ENCODE data around the gene PCNT.
"Not testable (repeated sequence)": the region's sequence is repeated elsewhere in the genome, so short reads cannot be mapped to it uniquely, and the experiment has no call there.

The PCNT gene

DNA sequence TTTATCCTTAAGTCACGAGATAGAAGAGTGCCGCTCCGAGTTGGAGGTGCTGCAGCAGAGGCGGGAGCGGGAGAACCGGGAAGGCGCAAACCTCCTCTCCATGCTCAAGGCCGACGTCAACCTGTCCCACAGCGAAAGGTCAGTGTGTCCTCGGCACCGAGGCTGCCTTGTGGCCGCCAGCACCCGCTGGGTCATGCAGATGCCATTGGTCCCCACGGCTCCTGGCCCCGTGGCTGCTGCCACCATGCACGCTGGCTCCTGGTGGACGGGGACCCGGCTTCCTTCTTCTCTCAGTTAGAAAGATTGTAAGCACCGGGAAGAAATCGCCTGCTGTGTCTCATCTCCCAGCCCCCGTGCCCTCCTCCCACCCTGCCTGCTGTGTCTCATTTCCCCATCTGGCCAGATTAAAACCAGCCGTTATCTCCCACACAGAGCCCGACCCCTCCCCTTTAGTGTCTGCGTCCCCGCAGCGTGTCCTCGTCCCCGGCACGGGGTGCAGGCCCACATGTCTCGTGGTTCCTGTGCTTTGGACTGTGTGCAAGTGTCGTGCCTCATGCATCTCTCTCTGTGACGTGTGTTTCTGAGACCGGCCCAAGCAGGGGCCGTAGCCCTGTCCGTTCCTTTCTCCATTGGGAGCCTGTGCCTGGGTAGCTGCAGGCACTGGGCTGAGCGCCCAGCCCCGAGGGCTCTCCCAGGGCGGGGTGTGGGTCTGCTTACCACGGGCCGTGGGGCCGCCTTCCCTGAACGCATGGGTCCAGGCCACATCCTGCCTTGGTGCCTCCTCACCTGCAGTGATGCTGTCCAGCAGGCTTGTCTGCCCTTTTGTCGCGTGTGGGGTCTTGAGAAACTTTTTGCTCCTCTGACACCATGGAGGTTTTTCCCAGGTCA is 62.1 kb downstream of the PCNT start:
- DNase-seq (ENCODE audit: low read depth in 2 of 2): no peak

DNA sequence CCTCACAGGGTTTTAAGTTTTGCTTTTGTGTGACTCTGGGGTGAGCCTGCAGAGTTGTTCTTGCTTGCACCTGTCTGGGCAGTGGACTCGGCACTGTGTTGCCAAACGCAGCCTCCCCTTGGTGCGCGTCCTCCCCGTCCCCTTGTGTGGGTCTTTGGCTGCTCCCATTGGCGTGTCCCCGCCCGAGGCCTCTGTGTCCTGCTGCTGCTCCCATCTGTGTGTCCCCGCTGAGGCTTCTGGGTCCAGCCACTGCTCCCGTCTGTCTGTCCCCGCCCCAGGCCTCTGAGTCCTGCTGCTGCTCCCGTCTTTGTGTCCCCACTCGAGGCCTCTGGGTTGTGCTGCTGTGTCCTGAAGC is 62.8 kb downstream of the PCNT start:
- DNase-seq (ENCODE audit: low read depth in 2 of 2): no peak

DNA sequence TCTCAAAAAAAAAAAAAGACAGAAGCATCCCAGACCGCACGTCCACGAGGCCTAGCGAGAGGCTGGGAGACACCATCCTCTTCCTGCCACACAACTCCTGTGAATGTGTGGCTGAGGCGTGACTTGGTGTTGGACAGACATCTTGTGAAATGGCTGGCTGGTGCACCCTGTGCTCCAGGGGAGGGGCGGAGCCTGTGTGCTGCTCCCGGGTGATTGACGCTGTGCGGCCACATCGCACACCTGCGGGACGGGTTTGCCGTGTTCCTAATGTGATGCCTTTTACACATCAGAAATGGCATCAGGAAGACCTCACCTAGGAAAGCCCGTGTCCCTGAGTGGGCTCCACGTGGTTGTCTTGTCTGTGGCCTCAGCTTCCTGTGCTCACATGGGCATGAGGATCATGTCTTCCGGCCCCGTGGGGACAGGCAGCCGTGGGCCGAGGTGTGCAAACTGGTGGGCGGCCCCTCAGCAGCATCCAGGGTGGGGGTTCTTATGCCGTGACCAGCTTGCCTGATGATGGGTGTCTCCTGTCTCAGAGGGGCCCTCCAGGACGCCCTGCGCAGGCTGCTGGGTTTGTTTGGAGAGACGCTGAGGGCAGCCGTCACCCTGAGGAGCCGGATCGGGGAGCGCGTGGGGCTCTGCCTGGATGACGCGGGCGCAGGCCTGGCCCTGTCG is 64.4 kb downstream of the PCNT start:
- no peak for DNase-seq (ENCODE audit: low read depth in 2 of 2)

DNA sequence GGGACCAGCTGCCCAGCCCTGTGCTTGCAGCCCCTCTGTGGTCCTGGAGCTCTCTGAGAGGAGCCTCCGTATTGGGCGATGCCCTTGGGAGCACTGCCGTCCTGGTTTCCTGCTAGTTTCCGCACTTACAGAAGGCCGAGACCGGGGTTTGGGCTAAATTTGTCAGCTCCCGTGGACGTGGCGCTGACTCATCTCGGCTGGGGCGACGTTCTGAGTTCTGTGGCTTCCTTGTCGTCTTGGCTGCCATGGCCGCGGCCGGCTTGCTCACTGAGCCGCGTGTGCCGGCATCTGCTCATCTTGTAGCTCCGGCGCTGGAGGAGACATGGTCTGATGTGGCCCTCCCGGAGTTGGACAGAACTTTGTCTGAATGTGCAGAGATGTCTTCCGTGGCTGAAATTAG is 64.9 kb downstream of the PCNT start:
- no peak for DNase-seq (ENCODE audit: low read depth in 2 of 2)

DNA sequence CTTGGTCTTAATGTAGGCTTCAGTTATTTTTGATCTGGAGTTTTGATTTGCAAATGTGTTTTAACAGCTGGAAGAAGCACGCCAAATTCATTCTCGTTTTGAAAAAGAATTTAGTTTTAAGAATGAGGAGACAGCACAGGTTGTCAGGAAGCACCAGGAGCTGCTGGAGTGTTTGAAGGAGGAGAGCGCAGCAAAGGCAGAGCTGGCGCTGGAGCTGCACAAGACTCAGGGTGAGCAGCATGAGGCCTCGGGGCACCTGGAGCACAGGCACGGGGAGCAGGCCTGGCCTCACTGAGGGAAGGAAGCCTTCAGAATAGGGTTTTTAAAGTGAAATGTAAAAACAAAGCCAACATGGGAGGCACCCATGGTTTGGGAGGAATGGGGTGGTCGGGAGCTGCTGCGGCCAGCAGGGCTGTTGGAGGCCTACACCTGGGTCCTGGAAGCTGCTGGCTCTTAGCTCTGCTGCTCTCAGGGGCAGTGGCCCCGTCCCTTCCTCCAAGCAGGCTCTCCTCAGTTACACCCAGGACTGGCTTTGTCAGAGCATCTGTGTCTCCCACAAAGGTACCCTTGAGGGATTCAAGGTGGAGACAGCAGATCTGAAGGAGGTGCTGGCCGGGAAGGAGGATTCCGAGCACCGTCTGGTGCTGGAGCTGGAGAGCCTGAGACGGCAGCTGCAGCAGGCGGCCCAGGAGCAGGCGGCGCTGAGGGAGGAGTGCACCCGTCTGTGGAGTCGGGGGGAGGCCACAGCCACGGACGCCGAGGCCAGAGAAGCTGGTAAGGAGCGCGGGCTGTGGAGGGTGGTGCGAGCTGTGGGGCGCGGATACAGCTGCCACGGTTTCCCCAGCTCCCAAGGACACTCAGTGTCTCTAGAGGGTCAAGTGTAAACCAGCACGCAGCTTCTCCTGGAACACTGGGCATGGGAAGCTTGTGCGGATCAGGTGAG is 66.9 kb downstream of the PCNT start:
- DNase-seq (ENCODE audit: low read depth in 2 of 2): no peak

DNA sequence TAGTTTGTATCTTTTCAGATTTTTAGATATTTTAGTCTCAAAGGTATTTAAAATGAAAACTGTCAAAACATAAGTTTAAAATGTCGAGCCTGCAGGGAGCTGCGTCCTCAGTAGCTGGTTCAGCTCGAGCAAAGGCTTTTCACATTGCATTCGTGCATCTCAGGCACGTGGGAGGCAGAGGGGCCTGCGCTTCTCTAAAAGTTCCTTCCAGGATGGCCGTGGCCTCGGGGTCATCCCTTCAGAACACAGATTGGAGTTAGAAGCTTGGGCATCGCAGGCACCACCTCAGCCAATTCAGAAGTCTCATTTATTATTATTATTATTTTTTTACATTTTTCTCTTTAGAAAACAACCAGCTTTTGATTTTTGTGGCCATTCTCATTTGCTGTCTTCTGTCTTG is 67.8 kb downstream of the PCNT start:
- DNase-seq (ENCODE audit: low read depth in 2 of 2): no peak

DNA sequence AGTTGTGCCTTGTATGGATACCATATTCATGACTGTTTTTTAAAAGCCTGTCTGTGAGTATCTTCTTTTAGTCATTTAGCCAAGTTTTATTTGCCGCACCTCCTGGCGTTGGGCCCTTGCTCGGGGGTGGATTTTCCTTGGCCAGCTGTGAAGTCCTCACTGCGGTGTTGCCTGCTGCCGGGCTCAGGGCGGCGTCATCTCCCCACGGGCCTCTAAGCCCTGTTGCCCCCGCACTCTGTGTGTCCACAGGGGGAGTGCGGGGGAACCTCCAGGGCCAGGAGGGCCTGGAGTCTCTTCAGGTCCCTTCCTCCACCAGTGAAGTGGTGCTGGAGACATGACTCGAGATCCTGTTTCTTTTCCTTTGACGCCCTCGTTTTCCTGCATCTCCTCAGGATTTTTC is 69.0 kb downstream of the PCNT start:
- DNase-seq (ENCODE audit: low read depth in 2 of 2): no peak

DNA sequence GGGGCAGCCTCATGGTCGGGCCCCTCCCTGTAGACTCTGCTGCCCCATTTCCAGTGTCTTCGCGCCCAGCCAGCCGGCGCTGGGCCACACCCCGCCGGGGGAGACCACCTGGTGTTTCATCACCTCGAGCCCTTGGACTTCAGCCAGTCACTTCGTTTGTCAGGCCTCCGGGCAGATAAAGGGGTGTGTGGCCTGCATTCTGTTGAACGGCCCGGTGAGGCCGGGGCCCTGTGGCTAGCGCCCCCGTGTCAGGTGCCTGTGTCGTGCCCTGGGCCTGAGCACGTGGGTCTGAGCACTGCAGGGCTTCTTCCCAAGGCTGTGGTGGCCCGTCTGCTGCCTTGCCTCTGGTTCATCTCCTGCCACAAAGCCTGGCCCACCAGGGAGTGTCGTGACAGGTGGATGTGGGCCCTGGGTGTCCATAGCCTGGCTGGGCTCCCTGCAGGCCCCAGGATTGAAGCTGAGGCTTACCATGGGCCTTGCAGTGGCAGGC is 69.5 kb downstream of the PCNT start:
- DNase-seq (ENCODE audit: low read depth in 2 of 2): no peak

DNA sequence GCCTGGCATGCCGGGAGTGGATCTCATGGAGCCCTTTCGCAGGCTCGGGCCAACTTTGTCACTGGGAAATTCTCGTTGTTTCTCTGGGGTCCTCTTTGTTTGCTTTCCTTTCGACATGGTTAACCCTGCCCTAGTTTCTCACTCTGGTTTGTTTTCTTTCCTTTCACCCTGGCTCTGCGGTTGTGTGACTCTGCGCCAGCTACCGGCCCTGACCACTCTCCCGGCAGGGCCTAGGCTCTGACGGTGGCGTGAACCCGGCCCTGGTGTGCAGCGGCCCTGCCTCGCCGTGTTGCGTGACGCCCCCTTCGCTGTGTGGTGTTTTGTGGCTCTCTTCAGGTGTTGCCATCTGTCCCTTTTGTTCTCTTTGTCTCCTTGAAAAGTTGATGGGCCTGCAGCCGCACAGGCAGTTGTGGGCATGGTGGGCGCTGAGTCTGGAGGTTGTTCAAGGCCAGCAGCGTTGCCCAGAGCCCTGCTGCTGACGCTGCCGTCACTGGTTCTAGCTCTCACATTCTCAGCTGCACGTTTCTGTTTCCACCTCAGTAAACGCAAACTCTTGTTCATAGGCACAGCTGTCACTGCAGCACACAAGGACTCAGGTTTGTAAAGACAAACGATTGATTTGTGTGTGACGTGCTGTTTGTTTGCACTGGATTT is 70.1 kb downstream of the PCNT start:
- DNase-seq (ENCODE audit: low read depth in 2 of 2): no peak

DNA sequence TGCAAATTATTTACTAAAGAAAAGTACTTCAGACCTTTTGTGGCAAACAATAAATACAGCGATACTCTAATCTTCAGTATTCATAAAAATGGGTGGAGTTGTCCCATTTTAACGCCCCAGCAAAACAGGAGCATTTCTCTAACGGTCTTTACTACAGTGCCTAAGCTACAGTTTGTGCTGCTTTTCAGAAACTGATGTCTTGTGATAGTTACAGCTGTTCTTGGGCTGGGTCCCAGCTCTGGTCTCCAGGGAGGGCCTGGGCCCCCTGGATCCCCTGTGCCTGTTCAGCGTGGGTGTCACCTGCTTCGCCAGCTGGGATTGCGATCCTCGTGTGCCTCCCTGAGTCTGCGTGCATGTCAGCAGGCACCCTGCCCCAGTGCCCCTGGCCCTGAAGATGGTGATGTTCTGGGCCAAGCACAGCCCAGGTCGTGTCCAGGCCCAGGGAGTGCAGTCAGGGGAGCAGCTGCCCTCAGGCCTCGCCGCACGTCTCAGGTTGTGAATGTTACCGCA is 70.7 kb downstream of the PCNT start:
- DNase-seq (ENCODE audit: low read depth in 2 of 2): no peak

DNA sequence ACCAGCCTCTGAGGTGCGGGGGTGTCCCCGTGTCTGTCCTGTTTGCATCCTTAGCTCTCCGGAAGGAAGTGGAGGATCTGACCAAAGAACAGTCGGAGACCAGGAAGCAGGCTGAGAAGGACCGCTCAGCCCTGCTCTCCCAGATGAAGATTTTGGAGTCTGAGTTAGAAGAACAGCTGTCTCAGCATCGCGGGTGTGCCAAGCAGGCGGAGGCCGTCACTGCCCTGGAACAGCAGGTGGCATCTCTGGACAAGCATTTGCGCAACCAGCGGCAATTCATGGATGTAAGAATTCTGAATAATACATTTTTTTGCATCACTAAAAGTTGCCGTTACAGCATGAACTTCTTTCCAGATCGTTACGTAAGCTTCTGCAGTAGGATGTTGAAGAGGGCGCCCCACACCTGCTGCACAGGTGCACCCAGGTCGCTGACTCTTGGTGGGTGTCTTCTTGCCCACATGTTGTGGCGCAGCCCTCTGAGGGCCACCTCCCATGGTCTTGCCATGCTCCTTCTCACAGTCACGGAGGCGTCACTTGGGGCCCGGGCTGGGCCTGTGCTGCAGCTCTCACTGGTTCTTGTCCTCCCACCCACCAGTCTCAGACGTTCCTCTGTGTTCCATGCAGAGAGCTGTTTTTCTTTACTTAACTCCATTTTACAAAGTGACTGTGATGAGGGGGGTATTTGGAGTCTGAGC is 73.4 kb downstream of the PCNT start:
- no peak for DNase-seq (ENCODE audit: low read depth in 2 of 2)

DNA sequence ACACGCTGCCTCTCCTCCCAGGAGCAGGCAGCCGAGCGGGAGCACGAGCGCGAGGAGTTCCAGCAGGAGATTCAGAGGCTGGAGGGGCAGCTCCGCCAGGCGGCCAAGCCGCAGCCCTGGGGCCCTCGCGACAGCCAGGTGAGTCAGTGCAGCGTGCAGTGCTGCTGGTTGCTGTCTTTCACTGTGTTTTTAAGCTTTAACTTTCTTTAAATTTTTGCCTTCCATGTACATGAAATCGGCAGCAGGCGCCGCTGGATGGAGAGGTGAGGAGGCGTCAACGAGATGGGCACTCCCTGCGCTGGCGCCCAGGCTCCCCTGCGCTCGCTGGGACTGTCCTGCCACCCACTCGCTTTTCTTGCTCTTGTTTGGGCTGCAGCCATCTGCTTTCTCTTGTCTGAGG is 74.0 kb downstream of the PCNT start:
- no peak for DNase-seq (ENCODE audit: low read depth in 2 of 2)

DNA sequence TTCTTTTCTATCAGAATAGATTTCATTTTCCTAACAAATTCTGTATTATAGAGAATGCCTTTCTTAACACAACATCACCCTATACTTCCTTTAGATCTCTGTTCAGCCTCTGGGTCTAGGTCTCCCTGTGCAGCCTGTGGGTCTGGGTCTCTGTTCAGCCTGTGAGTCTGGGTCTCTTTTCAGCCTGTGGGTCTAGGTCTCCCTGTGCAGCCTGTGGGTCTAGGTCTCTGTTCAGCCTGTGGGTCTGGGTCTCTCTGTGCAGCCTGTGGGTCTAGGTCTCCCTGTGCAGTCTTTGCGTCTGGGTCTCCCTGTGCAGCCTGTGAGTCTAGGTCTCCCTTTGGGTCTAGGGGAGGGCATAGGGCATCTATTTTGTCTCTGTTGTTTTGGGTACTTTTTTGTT is 75.2 kb downstream of the PCNT start:
- no peak for DNase-seq (ENCODE audit: low read depth in 2 of 2)

DNA sequence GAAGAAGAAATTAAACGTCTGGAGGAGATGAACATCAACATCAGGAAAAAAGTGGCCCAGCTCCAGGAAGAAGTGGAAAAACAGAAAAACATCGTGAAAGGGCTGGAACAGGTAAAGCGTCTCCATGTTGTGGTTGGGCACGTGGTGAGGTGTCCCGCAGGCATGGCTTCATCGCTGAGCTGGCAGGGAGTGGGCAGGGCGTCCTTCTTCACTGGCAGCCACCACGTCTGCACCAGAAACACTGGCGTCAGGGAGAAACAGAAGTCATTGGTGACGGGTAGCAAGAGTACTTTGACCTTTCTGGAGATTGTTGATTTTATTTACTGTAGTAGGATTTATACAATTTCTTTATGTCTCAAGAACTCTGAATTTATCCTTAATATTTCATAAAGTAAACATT is 75.7 kb downstream of the PCNT start:
- no peak for DNase-seq (ENCODE audit: low read depth in 2 of 2)

DNA sequence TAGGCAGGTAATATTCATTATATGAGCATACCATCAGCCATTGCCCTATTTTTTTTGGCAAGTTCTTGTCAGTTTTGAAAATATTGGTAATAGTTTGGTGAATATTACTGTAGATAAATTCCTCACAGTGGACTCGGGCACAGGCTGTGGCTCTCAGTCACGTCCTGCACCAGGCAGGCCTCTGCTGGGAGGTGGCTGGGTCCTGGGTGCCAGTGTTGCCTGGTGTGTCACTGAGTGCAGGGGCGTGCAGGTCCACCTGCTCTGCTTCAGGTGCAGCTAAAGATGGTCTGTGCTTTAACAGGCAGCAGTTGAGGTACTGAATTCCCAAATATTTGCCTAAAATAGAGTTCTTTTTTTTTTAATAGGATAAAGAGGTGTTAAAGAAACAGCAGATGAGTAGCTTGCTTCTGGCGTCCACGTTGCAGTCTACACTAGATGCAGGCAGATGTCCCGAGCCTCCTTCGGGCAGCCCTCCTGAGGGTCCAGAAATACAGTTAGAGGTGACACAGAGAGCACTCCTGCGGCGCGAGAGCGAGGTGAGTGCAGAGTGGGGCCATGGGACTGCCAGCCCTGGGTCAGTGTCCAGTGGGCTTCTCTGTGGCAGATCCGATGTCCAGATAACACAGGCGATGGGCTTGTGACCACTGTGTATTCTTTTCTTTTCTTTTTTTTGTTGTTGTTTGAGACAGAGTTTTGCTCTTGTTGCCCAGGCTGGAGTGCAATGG is 77.4 kb downstream of the PCNT start:
- no peak for DNase-seq (ENCODE audit: low read depth in 2 of 2)

DNA sequence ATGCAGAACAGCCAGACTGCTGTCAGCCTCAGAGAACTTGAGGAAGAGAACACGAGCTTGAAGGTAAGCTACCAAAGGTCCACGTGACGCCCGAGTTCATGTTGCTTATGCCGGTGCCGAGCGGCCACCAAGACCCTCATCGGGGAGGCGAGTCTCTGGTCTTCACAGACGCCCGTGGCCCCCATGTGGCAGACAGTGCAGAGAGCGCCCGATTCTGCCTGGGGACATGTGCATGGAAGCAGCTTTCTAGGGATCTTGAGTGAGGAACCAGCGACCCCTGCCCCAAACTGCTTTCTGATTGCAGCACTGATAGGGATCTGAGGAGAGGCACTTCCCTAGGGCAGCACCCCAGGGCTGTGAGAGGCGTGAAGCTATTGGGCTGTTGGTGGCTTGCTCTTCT is 78.5 kb downstream of the PCNT start:
- no peak for DNase-seq (ENCODE audit: low read depth in 2 of 2)

DNA sequence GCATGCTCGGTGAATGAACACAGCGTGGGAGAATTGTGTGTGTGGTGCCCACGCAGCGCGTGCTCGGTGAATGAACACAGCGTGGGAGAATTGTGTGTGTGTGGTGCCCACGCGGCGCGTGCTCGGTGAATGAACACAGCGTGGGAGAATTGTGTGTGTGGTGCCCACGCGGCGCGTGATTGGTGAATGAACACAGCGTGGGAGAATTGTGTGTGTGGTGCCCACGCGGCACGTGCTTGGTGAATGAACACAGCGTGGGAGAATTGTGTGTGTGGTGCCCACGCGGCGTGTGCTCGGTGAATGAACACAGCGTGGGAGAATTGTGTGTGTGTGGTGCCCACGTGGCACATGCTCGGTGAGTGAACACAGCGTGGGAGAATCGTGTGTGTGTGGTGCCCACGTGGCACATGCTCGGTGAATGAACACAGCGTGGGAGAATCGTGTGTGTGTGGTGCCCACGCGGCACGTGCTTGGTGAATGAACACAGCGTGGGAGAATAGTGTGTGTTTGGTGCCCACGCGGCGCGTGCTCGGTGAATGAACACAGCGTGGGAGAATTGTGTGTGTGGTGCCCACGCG is 79.4 kb downstream of the PCNT start:
- not testable (repeated sequence) for DNase-seq (ENCODE audit: low read depth in 2 of 2)

DNA sequence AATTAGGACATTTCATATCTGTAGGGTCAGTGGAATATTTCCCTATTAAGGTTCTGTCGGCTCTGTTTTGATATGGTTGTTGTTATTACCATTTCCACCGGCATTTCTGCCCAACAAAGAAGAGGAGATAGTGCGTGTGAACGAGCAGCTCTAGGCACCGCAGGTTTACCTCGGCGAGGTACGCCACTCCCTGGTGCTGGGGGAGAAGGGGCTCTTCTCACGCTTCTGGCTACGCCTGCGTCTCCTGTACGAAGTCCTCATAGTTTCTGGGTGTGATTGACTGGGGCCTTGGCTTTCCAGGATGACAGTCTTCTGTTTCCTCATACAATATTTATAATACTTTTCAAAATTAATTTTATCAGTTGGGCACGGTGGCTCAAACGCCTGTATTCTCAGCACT is 80.3 kb downstream of the PCNT start:
- no peak for DNase-seq (ENCODE audit: low read depth in 2 of 2)

DNA sequence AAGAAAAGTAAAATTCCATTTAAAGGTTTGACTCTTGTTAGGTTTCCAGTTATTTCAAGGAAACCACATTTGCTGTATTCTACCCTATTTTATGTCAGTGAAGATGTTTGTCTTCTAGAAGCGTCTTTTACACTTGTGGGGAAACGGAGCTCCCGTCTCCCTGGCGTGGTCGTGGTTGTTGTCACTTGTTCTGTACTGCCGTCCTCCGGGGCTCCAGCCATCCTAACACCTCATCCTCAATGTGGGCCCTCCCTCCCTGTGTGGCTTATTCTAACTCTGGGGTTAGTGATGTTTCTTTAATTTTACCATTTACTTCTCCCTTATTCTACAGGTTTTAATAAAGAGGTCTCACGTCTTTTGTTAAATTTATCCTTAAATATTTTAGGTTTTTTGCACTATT is 82.0 kb downstream of the PCNT start:
- no peak for DNase-seq (ENCODE audit: low read depth in 2 of 2)

Measured in fibroblast of skin of left biceps (primary cell).